Cardiac septum (tissue), 1 donor: ENCODE measurements around the gene KCP. TPM values are rescaled to one million over a fixed set of nuclear protein-coding genes. Genes with fewer than 3 reads are reported as not detected.

Experiments used
- DNase-seq: peaks from one replicate; pipeline ENCODE4 v3.0.0-alpha.2; 2020; ENCODE audit warnings: low spot score
- intact Hi-C: fragments of 100-400 bp; cut with DNase I; formaldehyde crosslinking; loops from one replicate; pipeline ENCODE4 v1.14.0; 2022
- total RNA-seq: library from RNA; stranded (reverse); fragmentation: NEBNext Ultra II Directional; extraction: Animal tissue kit (Norgen Biotek cat#: 25700); gene quantifications from one replicate; pipeline ENCODE4 v1.2.1, GENCODE V29; 2021
- donor health status: DM: no; HTN: no; CAD: no.

KCP gene
- total RNA-seq, 1 donor from 2014 or later, result 0.35 TPM

DNA sequence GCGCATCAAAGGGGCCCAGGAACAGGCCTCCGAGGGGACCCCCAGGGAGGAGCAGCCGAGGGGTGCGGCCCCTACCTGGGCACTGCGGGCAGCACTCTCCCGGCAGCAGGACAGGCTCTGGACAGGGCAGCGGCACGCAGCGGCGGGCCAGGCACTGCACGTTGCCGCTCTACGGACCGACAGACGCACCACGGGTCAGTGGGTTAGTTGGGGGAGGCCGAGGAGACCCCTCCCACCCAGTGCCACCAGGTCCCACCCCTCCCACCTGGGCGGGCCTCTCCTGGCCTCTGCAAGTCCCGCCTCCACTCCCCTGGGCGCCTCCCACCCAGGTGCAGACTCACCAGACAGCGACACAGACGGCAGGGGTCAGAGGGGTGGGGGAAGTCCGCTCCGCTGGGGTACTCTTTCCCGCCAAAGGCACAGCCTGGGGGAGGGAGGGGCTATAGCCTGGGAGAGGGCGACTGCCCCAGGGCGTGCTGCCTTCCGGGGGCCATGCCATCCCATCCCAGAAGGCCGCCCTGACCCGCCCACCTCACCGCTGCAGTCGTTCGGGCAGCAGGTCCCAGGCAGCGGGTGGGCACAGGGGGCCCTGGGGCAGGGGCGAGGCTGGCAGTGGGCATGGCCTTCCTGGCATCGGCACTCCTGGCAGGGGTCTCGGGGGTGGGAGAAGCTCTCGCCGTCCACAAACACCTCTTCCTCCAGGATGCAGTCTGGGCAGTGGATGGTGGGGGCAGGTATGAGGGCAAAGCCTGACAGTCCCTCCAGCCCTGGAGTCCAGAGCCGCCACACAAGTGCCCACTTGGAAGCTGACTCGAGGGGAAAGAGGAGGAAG, 19.2 kb downstream of the KCP start:
- intact Hi-C loops, result no loop called here
- DNase-seq, result no peak

DNA sequence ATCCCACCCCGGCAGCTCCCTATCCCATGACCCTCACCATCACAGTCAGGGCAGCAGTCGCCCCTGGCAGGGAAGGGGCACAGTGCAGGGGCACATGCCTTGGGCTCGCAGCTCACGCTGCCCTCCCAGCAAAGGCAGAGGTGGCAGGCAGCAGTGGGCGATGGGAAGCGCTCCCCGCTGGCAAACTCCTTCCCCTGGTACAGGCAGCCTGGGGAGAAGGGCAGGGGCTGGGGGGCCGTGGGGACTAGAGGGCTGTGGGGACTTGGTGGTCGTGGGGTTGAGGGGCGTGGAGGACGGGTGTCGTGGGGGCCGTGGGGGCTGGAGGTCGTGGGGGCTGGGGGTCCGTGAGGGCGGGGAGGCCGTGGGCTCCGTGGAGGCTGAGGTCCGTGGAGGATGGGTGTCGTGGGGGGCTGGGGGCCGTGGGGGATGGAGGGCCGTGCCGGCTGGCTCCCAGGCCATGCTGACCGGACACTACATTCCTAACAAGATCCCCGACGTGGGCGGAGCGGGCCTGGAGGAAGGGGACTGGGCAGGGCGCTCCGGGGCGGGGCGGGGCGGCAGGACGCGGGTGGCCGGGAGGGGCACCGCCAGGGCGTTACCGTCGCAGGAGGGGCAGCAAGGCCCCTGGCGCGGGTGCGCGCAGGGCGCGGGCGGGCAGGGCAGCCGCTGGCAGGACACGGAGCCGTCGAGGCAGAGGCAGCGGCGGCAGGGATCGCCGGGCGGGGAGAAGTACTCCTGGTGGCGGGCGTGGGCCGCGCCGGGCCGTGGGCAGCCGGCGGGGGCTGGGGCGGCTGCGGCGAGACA, 20.0 kb downstream of the KCP start:
- intact Hi-C loops, result no loop called here
- DNase-seq, result no peak

DNA sequence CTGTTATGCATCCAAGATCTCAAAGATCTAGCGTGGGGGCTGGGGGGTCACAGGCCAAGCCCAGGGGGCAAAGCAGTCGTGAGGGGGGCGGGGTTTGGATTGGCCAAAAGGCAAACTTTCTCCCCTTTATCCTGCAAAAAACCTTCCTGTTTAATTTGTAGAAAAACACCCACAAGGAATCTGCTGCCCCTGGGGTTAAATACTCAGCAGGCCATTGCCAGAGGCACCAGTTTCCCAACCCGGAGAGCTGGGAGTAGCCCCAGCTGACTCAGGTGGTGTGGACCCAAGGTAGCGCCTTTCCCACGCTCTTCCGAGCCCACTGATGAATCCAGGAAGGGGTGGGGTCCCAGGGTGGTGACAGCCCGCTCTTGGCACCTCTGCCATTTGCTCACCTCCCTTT, 21.4 kb downstream of the KCP start:
- intact Hi-C loops, result no loop called here
- no peak for DNase-seq

DNA sequence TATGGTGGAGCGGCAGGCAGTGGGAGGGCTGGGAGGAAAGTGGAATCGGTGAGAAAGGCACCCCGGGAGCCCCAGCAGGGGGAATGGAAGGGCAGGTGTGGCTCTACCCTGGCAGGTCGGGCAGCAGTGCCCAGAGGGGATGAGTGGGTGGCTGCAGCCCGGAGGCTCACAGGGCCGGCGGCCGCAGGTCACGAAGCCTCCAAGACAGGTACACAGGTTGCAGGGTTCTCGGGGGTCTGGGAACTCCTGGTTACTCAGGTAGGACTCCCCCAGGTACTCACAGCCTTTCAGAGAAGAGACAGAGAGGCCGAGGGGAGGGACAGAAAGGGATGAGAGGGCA, 21.8 kb downstream of the KCP start:
- no peak for DNase-seq
- intact Hi-C loops, result no loop called here

DNA sequence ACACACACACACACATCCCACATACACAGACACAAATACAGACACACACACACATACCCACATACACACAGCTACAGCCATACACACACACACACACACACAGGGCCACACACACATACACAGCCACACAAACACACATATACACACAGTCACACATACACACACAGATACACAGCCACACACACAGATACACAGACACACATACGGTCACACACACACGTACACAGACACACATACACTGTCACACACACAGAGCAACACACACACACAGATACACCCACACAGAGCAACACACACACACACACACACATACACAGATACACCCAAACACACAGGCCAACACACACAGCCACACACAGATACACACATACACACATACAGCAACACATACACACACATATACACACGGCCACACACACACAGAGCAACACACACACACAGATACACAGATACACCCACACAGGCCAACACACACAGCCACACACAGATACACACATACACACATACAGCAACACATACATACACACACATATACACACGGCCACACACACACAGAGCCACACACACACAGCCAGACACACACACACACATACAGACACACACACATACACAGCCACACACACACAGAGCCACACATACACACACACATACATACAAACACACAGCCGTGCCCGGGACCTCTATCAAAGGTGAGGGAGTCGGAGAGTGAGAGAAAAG, 22.3 kb downstream of the KCP start:
- no peak for DNase-seq
- intact Hi-C loops, result no loop called here

DNA sequence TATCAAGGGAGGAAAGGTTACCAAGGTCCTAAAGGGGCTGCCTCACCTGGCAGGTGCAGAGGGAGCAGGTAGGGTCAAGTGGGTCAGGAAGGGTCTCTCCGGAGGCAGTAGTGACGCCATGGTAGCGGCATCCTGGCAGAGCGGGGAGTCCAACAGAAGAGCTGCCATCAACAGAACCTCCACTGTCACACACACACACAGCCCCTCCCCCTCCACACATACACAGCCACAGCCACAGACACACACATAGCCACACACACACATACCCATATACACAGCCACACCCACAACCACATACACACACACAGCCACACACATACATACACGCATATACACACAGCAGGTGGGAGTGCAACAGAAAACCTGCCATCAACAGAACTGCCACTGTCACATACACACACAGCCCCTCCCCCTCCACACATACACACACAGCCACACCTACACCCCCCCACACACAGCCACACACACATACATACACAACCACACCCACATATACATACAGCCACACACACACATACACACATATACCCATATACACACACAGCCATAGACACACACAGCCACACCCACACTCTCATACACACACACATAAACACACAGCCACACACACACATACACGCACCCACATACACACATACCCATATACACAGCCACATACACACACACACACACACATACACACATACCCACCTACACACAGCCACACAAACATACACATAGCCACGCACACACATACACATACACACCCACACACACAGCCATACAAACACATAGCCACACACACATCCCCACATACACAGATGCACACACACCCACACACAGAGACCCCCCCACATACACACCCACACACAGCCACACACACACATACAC, 23.1 kb downstream of the KCP start:
- DNase-seq, result no peak
- intact Hi-C loops, result no loop called here

DNA sequence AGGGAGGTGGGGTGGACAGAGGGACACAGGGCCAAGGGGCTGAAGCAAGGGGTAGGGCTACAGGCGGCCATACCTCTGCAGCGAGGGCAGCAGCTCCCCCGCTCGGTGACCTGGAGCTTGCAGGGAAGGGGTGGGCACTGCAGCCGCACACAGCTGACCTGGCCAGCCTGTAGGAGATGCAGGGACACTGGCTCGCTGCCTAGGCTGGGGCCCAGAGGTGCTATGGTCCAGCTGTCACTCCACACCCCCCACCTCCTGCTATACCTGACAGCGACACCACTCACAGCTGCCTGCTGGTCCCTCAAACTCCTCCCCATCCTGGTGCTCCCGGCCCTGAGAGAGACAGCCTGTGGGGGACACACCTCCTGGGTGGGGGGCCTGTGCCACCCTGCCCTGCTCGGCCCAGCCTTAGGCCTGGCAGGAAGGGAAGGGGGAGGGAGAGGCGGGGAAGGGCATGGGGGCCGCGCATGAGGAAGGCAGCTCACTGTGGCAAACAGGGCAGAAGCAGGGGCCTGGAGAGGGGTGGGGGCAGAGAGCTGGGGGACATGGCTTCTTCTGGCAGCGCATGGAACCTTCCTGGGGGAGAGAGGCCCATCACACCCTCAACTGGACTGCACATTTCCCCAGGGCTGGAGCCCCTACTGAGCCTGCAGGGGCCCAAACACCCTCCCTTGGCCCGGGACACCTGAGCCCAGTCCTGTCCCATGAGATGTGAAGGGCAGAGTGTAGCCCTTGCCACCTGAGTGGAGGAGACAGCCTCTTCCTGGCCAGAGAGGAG, 23.9 kb downstream of the KCP start:
- intact Hi-C loops, result no loop called here
- DNase-seq, result no peak

DNA sequence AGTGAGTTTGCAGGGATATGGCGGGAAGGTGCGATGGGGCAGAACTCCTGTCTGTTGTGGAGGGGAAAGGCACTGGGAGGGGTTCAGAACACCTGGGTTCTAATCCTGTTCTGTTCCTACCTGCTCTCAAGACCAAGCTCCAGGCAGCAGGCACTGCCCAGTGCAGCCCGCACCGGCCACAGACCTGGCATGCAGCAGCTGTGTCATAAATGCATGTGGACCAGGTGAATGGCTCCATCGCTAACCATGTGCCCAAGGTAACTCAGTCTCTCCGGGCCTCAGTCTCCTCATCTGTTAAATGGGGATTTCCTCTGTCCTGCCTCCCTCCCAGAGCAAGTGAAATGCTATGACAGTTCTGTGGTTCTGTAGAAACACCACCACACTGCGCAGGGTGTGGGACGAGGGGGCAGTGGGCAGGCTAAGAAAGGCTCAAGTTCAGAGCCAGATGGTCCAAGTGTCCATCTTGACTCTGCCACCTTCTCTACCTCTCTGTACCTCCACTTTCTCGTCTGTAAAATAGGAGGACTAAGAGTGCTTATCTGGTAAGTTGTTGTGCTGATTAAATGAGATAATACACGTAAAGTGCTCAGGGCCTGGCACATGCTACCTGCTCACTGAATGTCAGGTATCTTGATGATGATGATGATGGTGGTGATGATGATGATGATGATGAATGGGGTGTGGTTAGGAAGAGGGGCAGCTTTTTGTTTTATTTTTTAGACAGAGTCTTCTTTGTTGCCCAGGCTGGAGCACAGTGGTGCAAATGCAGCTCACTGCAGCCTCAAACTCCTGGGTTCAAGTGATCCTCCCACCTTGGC, 24.9 kb downstream of the KCP start:
- intact Hi-C loops, result no loop called here
- no peak for DNase-seq

DNA sequence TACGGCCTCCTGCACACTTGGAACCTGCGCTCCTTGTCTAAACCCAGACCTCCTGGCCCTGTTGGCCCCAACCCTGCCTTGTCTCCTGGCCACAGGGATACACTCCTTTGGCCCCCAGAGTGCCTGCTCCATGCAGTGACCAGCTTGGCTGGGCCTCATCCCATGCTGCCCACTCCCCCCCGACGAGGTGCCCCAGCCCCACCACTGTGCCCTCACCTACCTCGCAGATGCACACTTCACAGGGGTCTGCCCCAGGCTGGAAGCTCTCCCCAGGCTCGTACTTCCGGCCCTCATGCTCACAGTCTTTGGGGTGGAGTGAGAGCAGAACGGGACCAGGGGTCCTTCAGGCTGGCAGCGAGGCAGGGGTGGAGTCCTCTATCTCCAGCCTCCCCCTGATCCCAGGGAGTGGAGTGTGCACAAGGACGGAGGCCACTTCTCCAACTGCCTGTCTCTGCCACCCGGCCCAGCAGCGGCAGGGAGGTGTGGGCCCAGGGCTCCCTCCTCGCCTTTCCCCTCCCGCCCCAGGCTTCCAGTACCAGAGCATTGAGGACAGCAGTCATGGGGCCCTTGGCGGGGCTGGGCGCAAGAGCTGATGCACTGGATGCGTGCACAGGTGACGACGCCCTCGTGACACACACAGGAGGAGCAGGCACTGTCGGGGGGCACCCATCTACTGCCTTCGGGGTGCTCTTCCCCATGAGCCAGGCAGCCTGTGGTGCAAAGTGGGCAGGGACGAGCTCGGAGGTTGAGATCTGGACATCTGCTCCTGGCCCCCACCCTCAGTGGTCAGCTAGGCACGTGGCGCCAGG, 25.7 kb downstream of the KCP start:
- DNase-seq, result no peak
- intact Hi-C loops, result loop anchor here (5.0 kb wide), 2 partner anchors 92 to 407 kb away; partner anchors contain the start of genes CCDC136 and METTL2B

DNA sequence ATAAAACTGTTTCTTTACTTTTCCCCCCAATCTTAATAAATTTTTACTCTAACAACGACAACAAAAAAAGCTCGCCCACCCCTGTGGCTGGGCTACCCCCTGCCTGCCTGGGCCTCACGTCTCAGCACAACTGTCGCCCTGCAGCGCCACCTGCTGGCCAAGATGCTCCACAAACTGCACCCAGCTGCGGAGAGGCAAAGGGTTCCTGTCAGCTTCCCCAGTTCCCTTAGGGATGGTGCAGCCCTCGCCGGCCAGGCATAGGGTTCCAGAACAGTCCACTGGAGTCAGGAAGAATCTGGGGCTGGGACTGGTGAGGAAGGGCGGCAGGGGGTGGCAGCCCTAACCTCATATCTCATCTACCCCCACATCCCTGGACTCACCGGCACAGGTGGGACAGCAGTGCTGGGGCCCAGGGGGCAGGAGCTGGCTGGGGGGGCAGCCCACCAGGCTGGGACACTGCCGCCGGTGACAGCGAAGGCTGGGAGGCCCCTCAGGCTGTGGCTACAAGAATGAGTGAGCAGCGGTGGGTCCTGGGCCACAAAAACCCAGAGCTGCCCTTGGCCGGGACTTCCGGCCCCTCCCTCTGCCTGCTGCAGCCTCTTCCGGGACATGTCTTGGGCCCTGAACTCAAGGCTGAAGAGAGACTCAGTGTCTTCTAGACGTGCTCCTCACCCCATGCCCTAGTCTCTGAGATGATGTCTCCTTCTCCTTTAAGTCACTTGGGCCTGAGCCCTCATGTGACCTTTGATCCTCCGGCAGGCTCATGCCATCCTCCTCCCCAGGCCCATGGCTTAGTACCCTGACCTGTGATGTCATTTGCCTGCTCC, 26.7 kb downstream of the KCP start:
- peak; percentile 89 for DNase-seq
- intact Hi-C loops, result loop anchor here (5.0 kb wide), 2 partner anchors 92 to 407 kb away; partner anchors contain the start of genes CCDC136 and METTL2B

DNA sequence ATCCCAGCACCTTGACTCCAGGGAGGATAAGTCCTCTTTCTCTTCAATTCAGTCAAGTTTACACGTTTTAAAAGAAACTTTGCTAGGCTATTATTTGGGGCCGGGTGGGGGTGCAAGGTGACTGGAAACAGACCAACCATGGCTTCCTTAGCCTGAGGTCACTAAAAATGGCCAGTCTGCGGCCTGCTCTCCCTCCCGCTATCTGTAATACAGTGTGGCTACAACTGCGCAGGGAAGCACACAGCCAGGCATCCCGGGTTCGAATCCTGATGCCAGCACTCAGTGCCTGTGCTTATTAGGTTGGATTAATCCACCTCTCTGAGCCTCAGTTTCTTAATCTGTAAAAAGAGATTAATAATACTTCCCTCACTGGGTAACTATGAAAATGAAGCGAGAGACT, 28.4 kb downstream of the KCP start:
- intact Hi-C loops, result loop anchor here (5.0 kb wide), 2 partner anchors 90 to 405 kb away; partner anchors contain the start of genes CCDC136 and METTL2B
- DNase-seq, result no peak

DNA sequence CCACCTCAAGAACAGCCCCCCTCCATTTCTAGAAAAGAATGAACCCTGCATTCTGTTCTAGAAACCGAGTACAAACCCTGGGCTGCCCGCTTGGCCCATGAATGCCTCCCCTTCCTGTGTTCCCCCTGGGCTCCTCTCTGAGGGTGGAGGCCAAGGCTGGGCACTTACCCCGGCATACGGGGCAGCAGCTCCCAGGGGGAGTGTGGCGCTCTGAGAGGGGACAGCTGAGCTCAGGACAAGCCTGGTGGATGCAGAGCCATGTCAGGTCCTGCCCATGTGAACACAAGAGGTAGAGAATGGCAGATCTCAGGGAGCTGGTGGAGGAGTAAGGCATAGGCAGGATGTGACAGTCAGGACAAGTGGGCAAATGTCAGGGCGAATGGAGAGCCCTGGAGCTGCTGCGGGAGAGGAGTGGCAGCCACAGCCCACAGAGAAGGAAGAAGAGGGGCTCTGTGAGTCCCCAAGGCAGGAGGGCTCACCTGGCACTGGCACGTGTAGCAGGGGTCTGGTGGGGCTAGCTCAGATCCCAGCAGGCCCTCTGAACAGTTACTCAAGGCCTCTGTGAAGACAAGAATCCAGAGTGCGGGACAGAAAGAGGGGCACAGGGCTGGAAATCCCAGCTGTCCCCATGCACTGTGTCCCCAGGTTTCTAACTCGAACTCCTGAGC, 28.9 kb downstream of the KCP start:
- intact Hi-C loops, result loop anchor here (5.0 kb wide), 2 partner anchors 89 to 404 kb away; partner anchors contain the start of genes CCDC136 and METTL2B
- DNase-seq, result no peak

DNA sequence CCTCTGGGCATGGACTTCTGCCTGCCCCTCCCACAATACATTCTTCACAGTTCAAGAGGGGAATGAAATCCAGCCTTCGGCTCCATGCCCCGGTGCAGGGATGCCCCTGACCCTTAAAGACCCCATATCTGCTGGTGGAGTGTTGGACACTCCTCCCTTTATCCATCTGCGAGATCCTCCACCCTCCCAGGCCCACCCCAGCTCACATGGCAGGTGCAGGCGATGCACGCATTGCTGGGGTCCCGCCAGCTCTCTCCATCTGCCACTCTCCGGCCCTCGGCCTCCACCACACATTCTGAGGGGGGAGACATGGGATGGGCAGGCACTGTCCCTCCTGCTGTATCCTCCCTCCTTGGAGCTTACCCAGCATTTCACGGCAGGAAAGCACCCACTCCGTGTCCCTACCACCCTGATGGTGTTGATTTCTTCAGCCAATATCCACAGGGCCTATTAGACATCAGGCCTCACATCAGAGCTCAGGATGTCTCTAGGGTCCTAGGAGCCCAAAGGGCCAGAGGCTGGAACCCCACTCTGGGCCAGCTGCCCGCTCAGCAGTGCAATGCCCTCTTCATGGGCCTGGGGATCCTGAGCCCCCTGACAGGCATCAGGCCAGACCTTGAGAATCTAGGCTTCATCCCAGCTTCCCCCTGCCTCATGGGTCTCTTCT, 29.6 kb downstream of the KCP start:
- intact Hi-C loops, result loop anchor here (5.0 kb wide), 2 partner anchors 89 to 404 kb away; partner anchors contain the start of genes CCDC136 and METTL2B
- no peak for DNase-seq

DNA sequence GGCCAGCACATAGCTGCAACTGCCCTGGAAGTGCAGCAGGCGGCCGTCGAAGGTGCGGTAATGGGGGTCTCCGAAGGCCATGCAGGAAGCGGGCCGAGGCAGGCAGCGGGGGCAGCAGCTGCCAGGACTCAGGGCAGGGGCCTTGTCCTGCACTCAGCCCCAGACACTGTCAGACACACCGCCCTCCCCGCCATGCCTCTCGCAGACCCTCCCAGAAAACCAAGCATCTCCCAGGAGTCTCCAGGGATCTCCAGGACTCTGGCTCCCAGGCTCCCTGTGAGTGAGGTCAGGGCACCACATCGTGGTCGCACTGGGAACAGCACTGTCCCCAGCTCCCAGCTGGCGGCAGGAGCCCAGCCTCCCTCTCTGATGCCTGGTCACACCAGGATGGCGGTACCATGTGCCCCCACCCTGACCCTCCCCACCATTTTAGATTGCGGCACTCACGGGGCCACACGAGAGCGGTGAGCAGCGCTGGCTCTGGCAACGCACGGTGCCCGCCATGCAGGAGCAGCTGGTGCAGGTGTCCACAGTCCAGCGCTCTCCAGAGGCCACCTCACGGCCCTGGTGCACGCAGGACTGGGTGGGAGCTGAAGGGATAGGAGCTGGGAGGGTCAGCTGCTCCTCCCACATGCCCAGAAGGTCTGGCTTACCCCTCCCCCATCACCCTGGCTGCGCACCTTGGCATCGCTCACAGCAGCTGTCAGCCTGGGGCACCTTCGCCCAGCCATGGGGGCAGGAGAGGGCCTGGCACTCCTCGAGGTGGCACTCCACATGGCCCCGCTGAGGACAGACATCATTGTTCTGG, 30.4 kb downstream of the KCP start:
- intact Hi-C loops, result loop anchor here (5.0 kb wide), 2 partner anchors 88 to 403 kb away; partner anchors contain the start of genes CCDC136 and METTL2B
- DNase-seq, result no peak
